T-cell (primary cell): ENCODE measurements around the gene MAPT. TPM values are rescaled to one million over a fixed set of nuclear protein-coding genes. Genes with fewer than 3 reads are reported as not detected.

ENCODE experiments used
- ATAC-seq, 4 experiments: fragments of 200-7000 bp in 3 of 4; fragments of 150-1000 bp in 1 of 4; cut with Tn5 transposase; replicated peaks in 1 of 4; 1 replicate in 3 of 4; 2 replicates in 1 of 4; pipeline ENCODE4 v1.10.0; 2021; ENCODE audit warnings: moderate library complexity in 3 of 4, mild to moderate bottlenecking in 2 of 4, moderate number of reproducible peaks in 1 of 4
- CTCF ChIA-PET, 2 donors: fragments of 300-600 bp; sonication (Branson Sonifier 250); formaldehyde crosslinking; loops; one replicate each; lab custom pipeline; 2022; ENCODE audit warnings: antibody characterized with exemption in 2 of 2; lab: Charles Lee
- POLR2A ChIA-PET, 2 donors: fragments of 300-600 bp; sonication (Branson Sonifier 250); formaldehyde crosslinking; loops; one replicate each; lab custom pipeline; 2022; ENCODE audit warnings: antibody characterized with exemption in 2 of 2; lab: Charles Lee
- DNase-seq, 35 experiments: peaks; one replicate each; pipeline versions ENCODE4 v3.0.0 to v3.0.0-alpha.2; 2013 to 2023
- H3K27ac ChIP-seq: one replicate; pipeline ENCODE4 v1.5.1; 2013; ENCODE audit warnings: low read length
- H3K27me3 ChIP-seq, 2 experiments: replicated peaks in 1 of 2; 1 replicate in 1 of 2; 2 replicates in 1 of 2; pipeline versions ENCODE4 v1.6.1 to v1.7.0; 2013; ENCODE audit warnings: low read length in 1 of 2, mixed read lengths in 1 of 2; ENCODE audit not compliant: control insufficient read depth in 2 of 2, insufficient read depth in 2 of 2; ENCODE audit errors: extremely low read depth in 1 of 2
- H3K36me3 ChIP-seq, 2 donors: 1 replicate in 1 of 2; 2 replicates in 1 of 2; pipeline versions ENCODE4 v1.6.1 to v1.7.0; 2013; ENCODE audit warnings: low read length in 1 of 2; ENCODE audit not compliant: control insufficient read depth in 2 of 2, insufficient read depth in 1 of 2; ENCODE audit errors: extremely low read depth in 1 of 2
- H3K4me1 ChIP-seq, 2 experiments: 1 replicate in 1 of 2; 2 replicates in 1 of 2; pipeline versions ENCODE4 v1.6.1 to v1.7.0; 2013; ENCODE audit warnings: low read length in 2 of 2, mixed read lengths in 1 of 2; ENCODE audit not compliant: insufficient read depth in 2 of 2, control insufficient read depth in 1 of 2; ENCODE audit errors: extremely low read depth in 1 of 2
- H3K4me3 ChIP-seq, 2 donors: 1 replicate in 1 of 2; 2 replicates in 1 of 2; pipeline versions ENCODE4 v1.5.1 to v1.7.0; 2013; ENCODE audit warnings: mild to moderate bottlenecking in 2 of 2, low read length in 1 of 2, moderate library complexity in 1 of 2; ENCODE audit not compliant: control insufficient read depth in 1 of 2; ENCODE audit errors: extremely low read depth in 1 of 2
- H3K9me3 ChIP-seq: 2 replicates; pipeline ENCODE4 v1.7.0; 2013
- H3K27ac Mint-ChIP-seq, 2 donors: one replicate each; pipeline ENCODE4 v1.8.0; 2020 to 2021; ENCODE audit warnings: mild to moderate bottlenecking in 2 of 2, mixed read lengths in 2 of 2
- H3K27me3 Mint-ChIP-seq, 2 donors: one replicate each; pipeline ENCODE4 v1.8.0; 2021 to 2022; ENCODE audit warnings: mixed read lengths in 2 of 2
- H3K36me3 Mint-ChIP-seq: one replicate; pipeline ENCODE4 v1.8.0; 2021; ENCODE audit warnings: mixed read lengths
- H3K4me1 Mint-ChIP-seq, 3 donors: one replicate each; pipeline ENCODE4 v1.8.0; 2020 to 2022; ENCODE audit warnings: mixed read lengths in 3 of 3, mild to moderate bottlenecking in 1 of 3
- H3K4me3 Mint-ChIP-seq, 3 donors: one replicate each; pipeline ENCODE4 v1.8.0; 2020 to 2022; ENCODE audit warnings: mild to moderate bottlenecking in 3 of 3, mixed read lengths in 3 of 3, moderate library complexity in 3 of 3
- H3K9me3 Mint-ChIP-seq, 3 donors: one replicate each; pipeline ENCODE4 v1.8.0; 2020 to 2022; ENCODE audit warnings: mixed read lengths in 3 of 3
- WGBS: methylation state at CpG from one replicate; pipeline ENCODE4 v1.1.5; 2013; ENCODE audit warnings: missing lambda C conversion rate; ENCODE audit not compliant: insufficient coverage; 5-methylcytosine and 5-hydroxymethylcytosine counted together
- total RNA-seq, 35 experiments: library from RNA in 6 of 35; stranded (reverse) in 6 of 35; fragments of 120-200 nt in 1 of 35; gene quantifications; one replicate each; pipeline versions ENCODE4 v1.2.1 to v1.2.4 and lab custom pipeline; 2013 to 2026

Gene MAPT
- total RNA-seq, 5 donors from 2014 or later (not counting 1 experiment from before 2014, with no cell fraction given) = 0.86 to 1.8 (median 1.2) TPM

GRCh38 chr17:45914047-45914717, 19.8 kb downstream of the MAPT start:
- peaks cover 4 to 13% (median 5%) of the 10 kb centered on the region in 3 donors for H3K9me3 Mint-ChIP-seq
- no peaks in the 10 kb centered on the region for H3K4me1 Mint-ChIP-seq
- Histone ChIP-seq H3K36me3 (no peaks in the 10 kb centered on the region), H3K9me3 (no peaks in the 10 kb centered on the region), H3K4me3 (no peak overlapping the region), H3K27ac (no peak overlapping the region), H3K4me1 (no peaks in the 10 kb centered on the region), H3K27me3 (peaks cover 0 to 26% of the 10 kb centered on the region in 2 experiments)
- no peak for DNase-seq
- no peak overlapping the region for H3K27ac Mint-ChIP-seq
- WGBS = 89% methylated on average over 7 of the region's 10 CpGs
- H3K27me3 Mint-ChIP-seq = peaks cover 4 to 5% of the 10 kb centered on the region in 2 donors
- CTCF ChIA-PET = no interaction called here
- POLR2A ChIA-PET = no interaction called here
- H3K36me3 Mint-ChIP-seq = peaks cover 5% of the 10 kb centered on the region
- H3K4me3 Mint-ChIP-seq = no peak overlapping the region
- ATAC-seq = no peak

- no peaks in the 10 kb centered on the region for H3K4me1 Mint-ChIP-seq
- Histone ChIP-seq H3K4me3 (no peak overlapping the region), H3K27me3 (peaks cover 0 to 34% of the 10 kb centered on the region in 2 experiments), H3K9me3 (no peaks in the 10 kb centered on the region), H3K36me3 (no peaks in the 10 kb centered on the region), H3K27ac (no peak overlapping the region), H3K4me1 (no peaks in the 10 kb centered on the region)
- H3K27me3 Mint-ChIP-seq = peaks cover 5 to 7% of the 10 kb centered on the region in 2 donors
- ChIA-PET CTCF (no interaction called here), POLR2A (no interaction called here)
- DNase-seq (no peak), ATAC-seq (no peak)
- peaks cover 4 to 13% (median 5%) of the 10 kb centered on the region in 3 donors for H3K9me3 Mint-ChIP-seq
- no peak overlapping the region for H3K27ac Mint-ChIP-seq
- WGBS = 95% methylated on average over 4 of the region's 4 CpGs
- peaks cover 5% of the 10 kb centered on the region for H3K36me3 Mint-ChIP-seq
- no peak overlapping the region for H3K4me3 Mint-ChIP-seq
These were observed 20.9 kb downstream of the MAPT start for GRCh38 chr17:45915263-45915662.

- Mint-ChIP-seq H3K4me1 (no peaks in the 10 kb centered on the region), H3K27ac (no peak overlapping the region), H3K4me3 (no peak overlapping the region), H3K27me3 (peaks cover 8 to 13% of the 10 kb centered on the region in 2 donors), H3K9me3 (peaks cover 3 to 11% (median 4%) of the 10 kb centered on the region in 3 donors), H3K36me3 (peaks cover 5% of the 10 kb centered on the region)
- DNase-seq (no peak), ATAC-seq (no peak)
- H3K36me3 ChIP-seq = no peaks in the 10 kb centered on the region
- POLR2A ChIA-PET = no interaction called here
- no peaks in the 10 kb centered on the region for H3K9me3 ChIP-seq
- WGBS = 74% methylated on average over 6 of the region's 7 CpGs
- no peak overlapping the region for H3K27ac ChIP-seq
- H3K4me1 ChIP-seq = no peaks in the 10 kb centered on the region
- H3K27me3 ChIP-seq = peaks cover 0 to 35% of the 10 kb centered on the region in 2 experiments
- CTCF ChIA-PET = no interaction called here
- H3K4me3 ChIP-seq = no peak overlapping the region
These were observed 22.7 kb downstream of the MAPT start for GRCh38 chr17:45917081-45917480.

- WGBS = 92% methylated on average over 2 of the region's 2 CpGs
- CTCF ChIA-PET = no interaction called here
- H3K4me1 Mint-ChIP-seq = no peaks in the 10 kb centered on the region
These were observed 23.9 kb downstream of the MAPT start for GRCh38 chr17:45918241-45918745.

GRCh38 chr17:45919136-45919535, 24.8 kb downstream of the MAPT start:
- H3K27me3 Mint-ChIP-seq = peaks cover 13 to 18% of the 10 kb centered on the region in 2 donors
- peaks cover 0 to 47% of the 10 kb centered on the region in 2 experiments for H3K27me3 ChIP-seq
- CTCF ChIA-PET = interaction anchor here in 1 of 2 donors (0.6 kb wide), 1 partner anchor 43 kb away, joined by 6 read pairs; no protein-coding TSS in a partner anchor
- ATAC-seq (no peak), DNase-seq (no peak)
- WGBS = 83% methylated on average over 7 of the region's 15 CpGs
- H3K4me3 Mint-ChIP-seq = no peak overlapping the region
- no peak overlapping the region for H3K27ac ChIP-seq
- POLR2A ChIA-PET = interaction anchor here in 1 of 2 donors (0.6 kb wide), 1 partner anchor 72 kb away, joined by 9 read pairs; no protein-coding TSS in a partner anchor
- H3K4me1 Mint-ChIP-seq = no peaks in the 10 kb centered on the region
- H3K27ac Mint-ChIP-seq = no peak overlapping the region
- H3K36me3 ChIP-seq = no peaks in the 10 kb centered on the region
- H3K9me3 ChIP-seq = no peaks in the 10 kb centered on the region
- H3K36me3 Mint-ChIP-seq = no peaks in the 10 kb centered on the region
- H3K4me1 ChIP-seq = no peaks in the 10 kb centered on the region
- no peaks in the 10 kb centered on the region for H3K9me3 Mint-ChIP-seq
- no peak overlapping the region for H3K4me3 ChIP-seq

More at GRCh38 chr17:45918241-45918745, 23.9 kb downstream of the MAPT start:
- no peak overlapping the region for H3K27ac Mint-ChIP-seq
- Histone ChIP-seq H3K36me3 (no peaks in the 10 kb centered on the region), H3K27ac (no peak overlapping the region), H3K4me3 (no peak overlapping the region), H3K27me3 (peaks cover 0 to 42% of the 10 kb centered on the region in 2 experiments), H3K4me1 (no peaks in the 10 kb centered on the region), H3K9me3 (no peaks in the 10 kb centered on the region)
- H3K27me3 Mint-ChIP-seq = peaks cover 13 to 15% of the 10 kb centered on the region in 2 donors
- no peak for ATAC-seq
- peaks cover 0 to under 1% (median 0%) of the 10 kb centered on the region in 3 donors for H3K9me3 Mint-ChIP-seq
- DNase-seq = no peak
- POLR2A ChIA-PET = no interaction called here
- H3K4me3 Mint-ChIP-seq = no peak overlapping the region
- H3K36me3 Mint-ChIP-seq = peaks cover under 1% of the 10 kb centered on the region

- ATAC-seq = no peak
- no peak overlapping the region for H3K27ac Mint-ChIP-seq
- H3K9me3 ChIP-seq = no peaks in the 10 kb centered on the region
- peaks cover 16 to 21% of the 10 kb centered on the region in 2 donors for H3K27me3 Mint-ChIP-seq
- H3K36me3 ChIP-seq = no peaks in the 10 kb centered on the region
- no peak for DNase-seq
- no peak overlapping the region for H3K4me3 ChIP-seq
- 77% methylated on average over 3 of the region's 9 CpGs for WGBS
- peaks cover 0 to 52% of the 10 kb centered on the region in 2 experiments for H3K27me3 ChIP-seq
- no peak overlapping the region for H3K4me3 Mint-ChIP-seq
- no peaks in the 10 kb centered on the region for H3K36me3 Mint-ChIP-seq
- no peaks in the 10 kb centered on the region for H3K9me3 Mint-ChIP-seq
- no peaks in the 10 kb centered on the region for H3K4me1 ChIP-seq
- POLR2A ChIA-PET = no interaction called here
- H3K4me1 Mint-ChIP-seq = no peaks in the 10 kb centered on the region
- CTCF ChIA-PET = no interaction called here
- no peak overlapping the region for H3K27ac ChIP-seq
These were observed 25.7 kb downstream of the MAPT start for GRCh38 chr17:45920083-45920482.
